Fibroblast of skin of right biceps (primary cell): ENCODE data around the gene TRPM1.

Experiments used
- DNase-seq: peaks from one replicate; pipeline ENCODE4 v3.0.0-alpha.2; 2013

Gene TRPM1

DNA sequence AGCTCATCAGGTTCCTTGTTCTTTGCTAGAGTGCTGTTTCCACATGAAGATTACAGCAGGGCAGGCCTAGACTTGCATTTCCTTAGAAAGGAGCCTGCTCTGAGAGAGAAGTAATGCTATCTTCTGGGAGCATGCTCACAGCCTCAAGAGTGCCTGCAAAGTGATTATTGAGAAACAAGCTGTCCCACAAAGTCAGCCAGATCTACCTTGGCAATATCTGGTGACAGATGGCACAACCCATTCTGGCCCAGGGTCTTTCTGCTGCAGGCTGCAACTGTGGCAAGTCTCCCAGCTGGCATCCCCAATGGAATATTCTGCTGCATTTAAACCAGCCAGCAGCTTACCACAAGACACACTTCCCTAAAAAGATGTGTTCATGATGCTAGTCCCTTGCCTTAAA lies 139.4 kb downstream of the TRPM1 start:
- DNase-seq: no peak

DNA sequence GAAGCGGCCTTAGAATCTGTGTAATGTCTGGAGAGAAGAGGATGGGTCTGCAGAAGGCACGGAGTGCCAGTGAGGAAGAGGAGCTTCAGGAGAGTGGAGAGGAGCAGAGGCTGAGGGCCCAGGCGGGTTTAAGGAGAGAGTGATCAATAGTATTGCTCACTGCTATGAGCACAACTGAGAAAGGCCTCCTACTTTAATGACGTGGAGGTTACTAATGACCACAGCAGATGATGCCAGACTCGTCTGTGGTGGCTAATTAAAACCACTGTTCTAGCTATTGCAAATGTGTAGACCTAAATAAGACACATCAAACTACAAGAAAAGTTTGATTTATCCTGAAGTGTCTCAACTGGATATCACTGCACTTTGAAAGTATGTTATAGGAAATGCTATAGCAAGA lies 143.3 kb downstream of the TRPM1 start:
- DNase-seq: no peak

DNA sequence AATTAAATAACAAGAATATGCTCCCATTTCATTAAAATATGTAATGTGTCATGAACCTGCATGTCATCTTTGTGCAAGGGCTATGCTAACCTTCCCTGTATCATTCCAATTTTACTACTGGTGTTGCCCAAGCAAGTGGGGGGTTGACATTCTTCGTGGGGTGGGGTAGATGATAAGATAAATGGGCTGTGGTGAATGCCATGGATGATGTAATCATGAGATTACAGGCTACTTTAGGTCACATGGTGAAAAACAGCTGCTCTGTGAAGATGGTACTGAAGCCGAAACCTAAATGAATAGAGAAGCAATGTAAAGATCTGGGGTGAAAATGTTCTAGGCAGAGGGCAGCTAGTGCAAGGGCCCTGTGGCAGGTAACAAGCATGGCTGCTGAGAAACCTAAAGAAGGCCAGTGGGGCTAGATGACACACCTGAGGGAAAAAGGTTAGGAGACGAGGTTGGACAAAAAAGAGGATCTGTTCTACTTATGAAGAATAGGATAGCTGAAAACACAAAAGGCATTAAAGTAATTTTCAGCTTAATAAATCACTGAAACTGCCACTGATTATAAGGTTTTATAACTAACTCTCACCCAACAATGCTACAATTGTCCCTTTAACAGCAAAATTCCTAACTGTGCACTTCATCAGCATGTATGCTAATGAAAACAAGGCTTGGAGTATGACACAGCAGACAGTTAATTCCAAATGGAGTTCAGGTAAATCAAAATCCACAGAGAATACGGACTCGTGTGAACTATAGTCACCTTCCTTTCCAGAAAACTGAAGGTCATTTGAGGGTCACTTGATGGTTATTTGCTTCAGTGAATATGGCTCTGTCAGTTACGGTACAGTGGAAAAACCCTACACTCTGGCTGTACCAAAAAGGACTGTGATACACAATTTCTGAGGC lies 145.1 kb downstream of the TRPM1 start:
- DNase-seq: peak; percentile 44

DNA sequence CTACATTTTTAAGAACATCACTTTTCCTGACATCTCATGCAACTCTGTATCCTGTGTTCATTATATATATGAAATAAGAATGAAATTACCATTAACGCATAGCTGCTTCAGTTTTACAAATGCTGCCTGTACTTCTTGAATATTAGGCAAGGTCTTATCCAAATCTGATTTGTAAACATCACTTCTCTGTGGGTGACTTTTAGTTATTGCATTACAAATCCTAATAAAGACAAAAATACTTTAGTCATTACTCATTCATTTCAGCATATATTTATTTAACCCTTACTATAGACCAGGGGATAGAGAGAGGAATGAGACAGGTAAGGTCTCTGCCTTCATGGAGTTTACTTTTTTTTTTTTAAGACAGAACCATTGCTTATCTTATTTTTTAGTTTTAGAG lies 146.9 kb downstream of the TRPM1 start:
- DNase-seq: peak; percentile 14

DNA sequence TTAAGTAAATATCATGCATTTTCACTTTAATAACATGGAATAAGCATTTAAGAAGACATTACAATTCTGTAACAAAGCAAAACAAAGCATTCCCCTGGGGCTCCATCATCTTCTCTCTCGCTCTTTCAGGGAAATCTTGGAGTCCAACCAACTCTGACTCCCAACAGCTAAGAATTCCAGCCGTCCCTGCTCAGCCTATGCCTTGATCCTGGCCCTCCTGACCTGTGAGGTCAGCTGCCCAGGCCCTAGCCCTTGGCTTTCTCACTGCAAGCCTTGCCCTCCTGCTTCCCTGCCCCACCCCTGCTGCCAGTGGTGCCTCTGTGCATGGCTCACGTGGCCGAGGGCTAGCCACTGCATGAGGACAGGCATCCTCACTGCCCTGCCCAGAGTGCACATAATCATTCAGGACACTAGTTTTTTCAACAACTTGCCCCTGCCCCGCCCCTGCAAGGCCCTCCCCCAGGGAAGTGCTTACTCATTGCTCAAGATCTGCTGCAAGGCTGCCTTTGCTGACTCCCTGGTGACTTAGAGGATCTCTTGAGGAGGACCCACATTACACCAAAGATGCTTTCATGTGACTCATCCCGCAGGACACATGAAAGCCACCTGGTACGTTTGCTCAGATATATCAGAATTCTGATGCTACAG lies 147.7 kb downstream of the TRPM1 start:
- DNase-seq: peak; percentile 92

DNA sequence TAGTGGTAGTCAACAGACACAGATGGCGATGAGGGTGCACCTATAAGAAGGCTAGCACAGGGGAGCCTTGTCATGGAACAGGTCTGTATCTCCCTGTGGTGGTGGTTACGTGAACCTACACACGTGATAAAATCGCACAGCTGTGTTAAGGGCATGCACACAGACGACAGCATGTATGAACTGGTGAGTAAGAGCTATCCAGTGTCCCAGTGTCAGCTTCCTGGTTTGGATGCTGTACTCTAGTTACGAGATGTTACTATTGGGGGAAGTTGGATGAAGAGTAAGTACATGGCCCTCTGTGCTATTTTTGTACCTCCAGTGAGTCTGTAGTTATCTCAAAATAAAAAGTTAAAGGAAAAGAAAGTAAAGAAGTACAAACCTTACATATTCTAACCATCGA lies 148.3 kb downstream of the TRPM1 start:
- peak; percentile 3 for DNase-seq
